Myocyte (in vitro differentiated cells): ENCODE data around the gene OGFOD2. TPM values are rescaled to one million over a fixed set of nuclear protein-coding genes. Genes with fewer than 3 reads are reported as not detected.
A peak's percentile ranks its signal among the peaks of the same experiment; 100 is the strongest.
"Not testable (repeated sequence)": the region's sequence is repeated elsewhere in the genome, so short reads cannot be mapped to it uniquely, and the experiment has no call there.

Experiments used
- DNase-seq: peaks from one replicate; pipeline ENCODE4 v3.0.0-alpha.2; 2012; ENCODE audit warnings: low read depth
- polyA plus RNA-seq: library from polyadenylated mRNA; unstranded; fragments of >200 nt; gene quantifications from one replicate; pipeline ENCODE4 v1.2.1, GENCODE V29; 2012; ENCODE audit warnings: missing spikeins
- total RNA-seq: library from RNA; depleted of rRNA; stranded (reverse); fragments of >200 nt; gene quantifications from 2 replicates; pipeline ENCODE4 v1.2.3, GENCODE V29; 2014

Gene OGFOD2
- 15.3 and 20.8 TPM in 2 replicates for total RNA-seq
- polyA plus RNA-seq = 15.1 TPM

DNA sequence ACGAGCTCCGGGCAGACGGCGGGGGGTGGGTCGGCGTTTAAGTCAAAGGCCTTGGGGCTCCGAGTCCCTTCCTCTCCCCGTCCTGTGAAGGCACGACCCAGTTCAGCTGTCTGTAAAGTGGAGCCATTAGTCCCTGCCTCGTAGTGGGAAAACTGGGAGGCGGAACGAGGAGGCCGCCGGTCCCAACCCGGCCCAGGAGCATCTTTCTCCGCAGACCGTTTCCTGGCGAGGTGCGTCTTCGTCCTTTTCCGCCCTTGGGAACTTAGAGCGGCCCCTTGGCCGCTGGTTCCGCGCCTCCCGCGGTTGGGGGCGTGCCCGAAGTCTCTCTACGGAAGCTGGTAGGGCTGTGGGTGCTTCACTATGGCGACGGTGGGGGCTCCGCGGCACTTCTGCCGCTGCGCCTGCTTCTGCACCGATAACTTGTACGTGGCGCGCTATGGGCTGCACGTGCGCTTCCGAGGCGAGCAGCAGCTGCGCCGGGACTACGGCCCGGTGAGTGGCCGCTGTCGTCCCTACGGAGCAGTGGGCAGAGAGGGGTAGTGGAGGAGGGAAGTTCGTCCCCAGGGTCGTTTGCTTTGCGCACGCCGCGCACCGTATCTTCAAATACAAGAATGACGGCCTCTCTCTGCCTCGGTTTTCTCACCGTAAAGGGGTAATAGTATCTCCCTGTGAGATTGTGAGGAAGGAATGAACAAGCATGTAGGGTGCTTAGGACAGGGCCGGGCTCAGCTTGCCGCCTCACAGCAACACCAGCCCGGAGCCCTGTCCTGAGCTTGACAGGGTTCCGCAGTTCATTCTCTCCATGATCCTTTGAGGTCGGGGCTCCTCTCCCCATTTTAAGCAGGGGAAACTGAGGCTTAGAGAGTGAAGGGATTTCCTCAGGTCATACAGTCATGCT, at the start of gene OGFOD2:
OGFOD2 (plus strand) TSS at position 353 of the 898 bp plus-strand sequence; CDS start at position 361, 8 bp downstream.
- DNase-seq = peak; percentile 93

- no peak for DNase-seq
Measured at GRCh38 chr12:122927756-122928403, 47.2 kb upstream of the OGFOD2 start.

DNA sequence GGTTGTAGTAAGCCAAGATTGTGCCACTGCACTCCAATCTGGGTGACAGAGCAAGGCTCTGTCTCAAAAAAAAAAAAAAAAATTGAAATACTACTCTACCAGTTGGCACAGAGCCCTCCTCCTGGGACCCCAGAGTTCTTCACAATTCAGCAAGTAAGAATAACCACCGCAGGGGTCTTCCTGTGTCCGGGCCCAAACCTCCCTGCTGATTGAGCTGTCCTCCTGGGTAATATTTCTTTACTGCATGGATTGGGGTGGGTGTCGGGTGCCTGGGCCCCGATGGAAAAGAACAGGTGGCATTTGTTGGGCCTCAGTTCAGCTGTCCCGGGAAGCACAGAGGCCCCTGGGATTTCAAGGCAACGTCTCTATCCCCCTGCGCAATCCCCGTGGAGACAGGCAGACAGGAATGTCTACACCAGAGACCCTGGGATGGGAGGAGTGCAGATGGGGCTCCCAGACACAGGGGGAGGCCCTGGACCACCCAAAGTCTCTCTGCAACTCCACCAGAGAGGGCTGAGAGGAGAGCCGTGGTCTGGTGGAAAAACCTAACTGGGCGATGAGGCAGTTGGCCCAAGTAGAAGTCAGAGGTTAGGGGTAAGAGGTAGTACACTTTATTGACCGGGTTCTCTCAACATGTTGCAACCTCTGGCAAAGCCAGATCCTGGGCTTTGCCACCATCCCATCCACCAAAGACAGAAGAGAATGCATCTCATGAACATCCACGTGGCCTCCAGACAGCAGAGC, 46.5 kb upstream of the OGFOD2 start:
- peak; percentile 82 for DNase-seq

GRCh38 chr12:122929148-122929538, 45.9 kb upstream of the OGFOD2 start:
- DNase-seq = no peak

DNA sequence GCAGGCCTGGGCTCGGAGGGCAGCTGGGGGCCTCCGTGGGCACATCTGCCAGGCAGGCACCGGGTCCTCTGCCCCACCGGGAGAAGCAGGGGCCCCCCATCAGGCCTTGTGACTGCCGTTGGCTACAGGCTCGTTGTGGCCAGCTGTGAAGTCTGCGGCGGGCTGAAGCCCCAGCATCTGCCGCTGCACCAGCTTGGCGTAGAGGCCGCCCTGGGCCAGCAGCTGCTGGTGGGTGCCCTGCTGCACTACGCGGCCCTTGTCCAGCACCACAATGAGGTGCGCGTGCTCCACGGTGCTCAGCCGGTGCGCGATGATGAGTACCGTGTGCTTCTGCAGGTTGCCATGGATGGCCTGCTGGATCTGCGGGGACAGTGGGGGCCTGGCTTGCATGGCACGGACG, 45.2 kb upstream of the OGFOD2 start:
- no peak for DNase-seq

GRCh38 chr12:122932207-122932606, 42.8 kb upstream of the OGFOD2 start:
- DNase-seq = no peak

DNA sequence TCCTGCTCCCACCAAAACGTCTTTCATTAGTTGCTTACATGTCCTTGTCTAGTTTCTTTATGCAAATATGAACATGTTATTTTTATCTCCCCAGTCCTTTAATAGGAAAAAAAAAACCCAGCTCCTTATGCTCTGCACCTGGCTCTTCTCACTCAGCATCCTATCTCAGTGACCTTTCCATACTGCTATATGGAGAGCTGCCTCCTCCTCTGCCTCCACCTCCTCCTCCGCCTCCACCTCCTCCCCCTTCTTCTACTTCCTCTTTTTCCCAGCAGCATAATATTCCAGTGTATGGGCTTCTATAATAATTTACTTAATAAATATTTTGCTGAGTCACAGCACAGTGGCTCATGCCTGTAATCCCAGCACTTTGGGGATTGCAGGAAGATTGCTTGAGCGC, 40.3 kb upstream of the OGFOD2 start:
- DNase-seq = no peak

DNA sequence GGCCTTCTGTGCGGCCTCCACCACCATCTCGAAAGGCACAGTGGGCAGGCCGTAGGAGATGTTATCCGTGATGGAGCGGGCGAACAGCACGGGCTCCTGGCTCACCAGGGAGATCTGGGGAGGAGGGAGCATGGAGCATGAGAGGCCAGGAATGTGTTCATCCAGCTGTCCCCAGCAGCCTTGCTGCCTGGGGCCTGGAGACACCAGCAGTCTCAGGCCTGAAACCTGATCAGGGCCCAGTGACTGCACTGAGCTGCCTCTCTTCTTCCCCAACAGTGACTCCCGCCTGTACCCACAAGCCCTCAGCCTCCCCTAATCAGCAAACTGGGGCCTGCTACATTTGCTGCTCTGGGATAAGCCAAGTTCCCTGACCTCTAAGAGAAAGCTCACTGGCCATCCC, 39.7 kb upstream of the OGFOD2 start:
- DNase-seq = peak; percentile 71

DNA sequence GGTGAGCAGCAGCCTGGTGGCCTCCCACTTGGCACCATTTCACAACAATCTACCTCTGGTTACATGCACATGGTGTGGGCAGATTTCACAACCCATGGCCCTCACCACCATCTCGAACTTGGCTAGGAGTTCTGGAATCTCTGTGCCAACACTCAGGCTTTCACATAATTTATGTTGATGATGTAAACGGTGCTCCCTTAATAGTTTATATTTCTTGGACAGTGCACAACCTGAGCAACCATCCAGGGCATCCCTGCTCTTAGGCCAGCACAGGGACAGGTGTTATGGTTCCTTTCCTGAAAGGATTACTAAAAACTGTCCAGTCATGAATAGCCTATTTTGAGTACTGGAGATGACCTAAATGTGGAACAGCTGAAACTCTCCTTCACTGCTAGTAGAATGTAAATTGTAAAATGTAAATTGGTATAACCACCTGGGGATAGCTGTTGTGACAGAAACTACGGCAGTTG, 37.4 kb upstream of the OGFOD2 start:
- DNase-seq = peak; percentile 54

DNA sequence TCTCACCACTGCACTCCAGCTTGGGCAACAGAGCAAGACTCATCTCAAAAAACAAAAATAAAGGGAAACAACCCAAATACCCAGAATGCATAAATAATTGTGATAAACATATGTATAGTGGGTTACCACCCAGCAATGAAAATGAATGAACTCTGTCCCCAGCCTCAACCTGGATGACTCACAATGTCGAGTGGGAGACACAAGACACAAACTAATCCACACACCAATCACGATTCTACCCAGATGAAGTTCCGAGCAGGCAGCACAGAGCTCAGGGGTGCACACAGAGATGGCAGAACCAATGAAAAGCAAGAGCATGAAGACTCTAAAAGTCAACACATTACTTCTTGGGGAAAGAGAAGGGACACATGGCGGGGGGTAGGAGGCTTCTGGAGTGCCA, 35.9 kb upstream of the OGFOD2 start:
- no peak for DNase-seq

GRCh38 chr12:122941351-122941750, 33.7 kb upstream of the OGFOD2 start:
- DNase-seq = not testable (repeated sequence)

DNA sequence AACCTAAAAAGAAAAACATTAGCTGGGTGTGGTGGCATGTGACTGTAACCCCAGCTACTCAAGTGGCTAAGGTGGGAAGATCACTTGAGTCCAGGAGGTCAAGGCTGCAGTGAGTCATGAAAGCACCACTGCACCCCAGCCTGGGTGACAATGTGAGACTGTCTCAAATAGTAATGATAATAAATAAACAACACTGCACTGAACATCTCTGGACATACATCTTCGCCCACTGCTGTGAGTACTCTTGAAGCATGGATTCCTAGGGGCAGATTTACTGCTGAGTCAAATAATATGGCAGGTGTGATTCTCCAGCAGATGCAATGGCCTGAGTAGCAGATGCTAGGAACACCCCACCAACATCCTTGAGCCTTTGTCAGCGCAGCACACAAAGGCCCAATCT, 32.4 kb upstream of the OGFOD2 start:
- no peak for DNase-seq

DNA sequence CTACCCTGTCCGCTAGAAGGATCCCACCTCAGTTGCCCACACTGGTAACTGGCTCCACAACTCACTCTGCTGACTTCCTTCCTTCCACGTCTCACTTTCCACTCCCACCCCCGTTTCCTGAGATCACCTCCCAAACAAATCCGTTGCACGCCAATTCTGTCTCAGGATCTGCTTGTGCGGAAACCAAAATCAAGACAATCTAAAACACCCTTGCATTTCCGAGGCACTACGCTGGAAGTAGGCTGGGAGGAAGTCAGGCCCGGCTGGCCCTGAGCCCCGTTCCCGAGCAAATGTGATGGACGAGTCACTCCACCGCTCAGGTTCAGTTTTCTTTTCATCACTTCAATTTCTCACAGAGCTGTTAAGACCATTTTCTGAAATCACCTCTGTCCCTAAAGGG, 31.8 kb upstream of the OGFOD2 start:
- no peak for DNase-seq

DNA sequence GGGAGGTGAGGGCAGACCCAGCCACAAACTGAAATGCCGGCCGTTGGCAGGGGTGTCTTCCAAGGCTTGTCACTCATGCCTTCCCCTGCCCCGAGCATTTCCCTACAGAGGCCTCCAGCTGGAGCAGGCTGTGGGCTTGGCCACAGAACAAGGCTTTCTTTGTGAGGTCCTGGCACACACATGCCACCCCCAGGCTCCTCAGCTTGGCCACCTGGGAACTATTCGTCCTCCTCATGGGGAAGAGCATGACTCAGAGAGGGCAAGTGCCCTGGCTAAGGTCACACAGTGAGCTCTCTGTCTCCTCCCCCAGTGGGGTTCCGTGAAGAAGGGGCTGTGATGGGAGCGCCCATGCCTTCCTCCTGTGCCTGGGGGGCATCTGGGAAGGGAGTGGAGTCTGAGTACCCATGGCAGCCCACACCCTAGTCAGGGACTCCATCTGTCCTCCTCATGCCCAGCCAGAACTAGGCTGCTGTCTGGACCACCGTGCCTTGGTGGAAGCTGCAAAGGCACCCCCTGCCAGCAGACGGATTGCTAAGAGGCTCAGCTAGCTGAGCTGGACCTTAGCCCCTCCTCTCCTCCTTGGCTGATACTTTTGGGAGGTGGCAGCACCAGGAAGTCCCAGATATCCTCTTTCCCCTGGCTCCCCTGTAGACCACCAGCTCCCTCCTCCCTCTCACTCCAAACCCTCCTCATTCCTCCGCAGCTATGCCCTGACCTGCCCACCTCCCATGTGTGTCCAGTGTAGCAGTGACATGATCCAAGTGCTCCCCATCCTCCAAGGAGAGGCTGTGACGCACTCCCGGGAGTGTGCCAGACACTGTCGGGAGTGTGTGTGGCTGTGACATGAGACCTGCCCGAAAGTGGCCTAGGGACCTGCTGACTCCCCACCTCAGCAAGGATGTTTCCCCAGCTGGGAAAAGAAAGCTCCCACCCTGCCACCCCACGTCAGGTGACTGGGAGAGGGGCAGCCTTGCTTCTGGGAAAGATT, 30.1 kb upstream of the OGFOD2 start:
- peak; percentile 91 for DNase-seq

- DNase-seq = peak; percentile 100
Measured at GRCh38 chr12:122946690-122947341, 28.2 kb upstream of the OGFOD2 start.

GRCh38 chr12:122947352-122947792, 27.7 kb upstream of the OGFOD2 start:
- DNase-seq = no peak

DNA sequence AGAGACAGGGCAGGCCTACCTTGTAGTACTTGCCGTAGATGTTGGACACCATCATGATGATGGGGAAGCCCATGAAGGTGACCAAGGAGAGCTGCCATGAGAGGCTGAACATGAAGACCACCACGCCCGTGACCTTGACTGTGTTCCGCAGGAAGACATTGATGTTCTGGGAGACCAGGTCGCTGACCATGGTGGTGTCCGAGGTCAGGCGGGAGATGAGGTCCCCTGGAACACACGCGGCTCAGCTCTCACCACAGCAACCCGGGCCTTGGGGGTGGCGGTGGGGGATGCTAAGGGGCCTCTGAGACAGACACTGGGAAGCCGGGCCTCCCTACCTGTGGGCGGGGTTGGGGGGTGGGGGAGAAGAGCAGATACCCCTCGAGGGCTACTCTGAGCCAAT, 26.4 kb upstream of the OGFOD2 start:
- no peak for DNase-seq

DNA sequence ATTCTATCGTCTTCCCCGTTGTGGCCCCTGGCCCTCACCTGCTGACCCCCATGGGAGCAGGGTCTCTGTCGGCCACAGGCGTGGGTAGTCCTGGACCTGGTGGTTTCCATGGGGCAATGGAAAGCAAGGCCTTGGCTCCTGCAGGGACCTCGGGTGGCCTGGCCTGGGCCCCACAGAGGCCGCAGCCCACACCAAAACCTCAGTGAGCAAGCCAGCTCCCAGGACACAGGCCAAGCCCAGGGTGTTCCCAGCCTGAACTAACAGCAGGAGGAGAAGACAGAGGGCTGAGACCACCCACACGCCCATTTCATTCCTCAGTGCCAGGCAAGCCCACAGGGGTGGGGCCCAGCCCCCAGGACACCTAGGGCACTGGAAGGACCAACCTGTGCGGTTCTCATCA, 25.6 kb upstream of the OGFOD2 start:
- DNase-seq = peak; percentile 49

DNA sequence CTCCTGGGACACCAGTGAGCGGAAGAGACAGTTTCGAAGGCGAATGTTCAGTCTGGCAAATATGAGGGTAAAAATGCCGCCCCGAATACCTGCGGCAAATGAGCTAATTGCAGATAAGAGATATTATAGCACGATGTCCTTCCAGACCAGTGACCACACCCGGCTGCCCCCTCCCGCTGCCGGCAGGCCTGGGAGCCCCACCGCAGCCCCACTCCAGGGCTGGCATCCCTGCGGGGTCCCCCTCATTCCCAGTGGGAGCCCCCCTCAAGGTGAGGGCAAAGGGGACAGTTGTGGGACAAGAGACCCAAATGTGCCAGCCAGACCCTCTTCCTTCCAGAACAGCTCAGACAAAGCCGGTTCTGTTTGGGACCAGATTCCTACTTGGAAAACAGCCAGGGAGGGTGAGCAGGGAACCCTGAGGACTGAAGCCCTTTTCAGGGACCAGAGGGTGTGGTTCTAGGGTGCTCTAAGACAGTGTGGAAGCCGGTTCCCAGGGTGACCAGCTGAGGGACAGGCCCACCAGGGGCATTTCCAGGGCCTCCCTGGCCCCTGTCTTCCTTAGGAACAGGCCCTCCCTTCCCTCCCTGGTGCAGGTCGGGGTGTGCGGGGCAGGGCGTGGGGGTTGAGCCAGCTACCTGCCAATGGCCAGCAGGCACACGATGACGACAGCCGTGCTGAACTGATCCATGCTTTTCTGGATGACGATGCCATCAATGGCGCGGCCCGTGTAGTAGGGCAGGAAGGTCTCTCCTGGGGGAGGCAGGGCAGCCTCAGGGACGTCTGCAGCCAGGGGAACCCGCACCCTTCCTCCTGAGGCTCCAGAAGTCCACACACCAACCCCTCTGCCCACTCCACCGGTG, 25.0 kb upstream of the OGFOD2 start:
- DNase-seq = no peak
